Gastroesophageal sphincter (tissue), 3 donors: ENCODE data around the gene FOXN1.

ENCODE experiments used
- EP300 ChIP-seq: sonication (generic); formaldehyde crosslinking; IDR thresholded peaks from one replicate; pipeline ENCODE4 v1.6.1; 2017; ENCODE audit warnings: antibody characterized with exemption, mild to moderate bottlenecking
- TF ChIP-seq, protein P1 (sequence below), 4 experiments: fragments of 200-600 bp in 2 of 4; fragments of 450-650 bp in 2 of 4; sonication (generic) in 1 of 4; IDR thresholded peaks; one replicate each; pipeline ENCODE4 v1.5.1; 2017 to 2019; ENCODE audit warnings: antibody characterized with exemption in 4 of 4, mild to moderate bottlenecking in 2 of 4, moderate library complexity in 2 of 4

- TF ChIP-seq, protein P1, sequence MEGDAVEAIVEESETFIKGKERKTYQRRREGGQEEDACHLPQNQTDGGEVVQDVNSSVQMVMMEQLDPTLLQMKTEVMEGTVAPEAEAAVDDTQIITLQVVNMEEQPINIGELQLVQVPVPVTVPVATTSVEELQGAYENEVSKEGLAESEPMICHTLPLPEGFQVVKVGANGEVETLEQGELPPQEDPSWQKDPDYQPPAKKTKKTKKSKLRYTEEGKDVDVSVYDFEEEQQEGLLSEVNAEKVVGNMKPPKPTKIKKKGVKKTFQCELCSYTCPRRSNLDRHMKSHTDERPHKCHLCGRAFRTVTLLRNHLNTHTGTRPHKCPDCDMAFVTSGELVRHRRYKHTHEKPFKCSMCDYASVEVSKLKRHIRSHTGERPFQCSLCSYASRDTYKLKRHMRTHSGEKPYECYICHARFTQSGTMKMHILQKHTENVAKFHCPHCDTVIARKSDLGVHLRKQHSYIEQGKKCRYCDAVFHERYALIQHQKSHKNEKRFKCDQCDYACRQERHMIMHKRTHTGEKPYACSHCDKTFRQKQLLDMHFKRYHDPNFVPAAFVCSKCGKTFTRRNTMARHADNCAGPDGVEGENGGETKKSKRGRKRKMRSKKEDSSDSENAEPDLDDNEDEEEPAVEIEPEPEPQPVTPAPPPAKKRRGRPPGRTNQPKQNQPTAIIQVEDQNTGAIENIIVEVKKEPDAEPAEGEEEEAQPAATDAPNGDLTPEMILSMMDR (IDR thresholded peaks at IDR 0.05) = no peak
- TF ChIP-seq EP300 = no peak
Observed at GRCh38 chr17:28523186-28523585, 17.0 kb downstream of the FOXN1 start.
